Activated naive CD4-positive, alpha-beta T cell treated with anti-CD3 and anti-CD28 coated beads, Interleukin-2, amount 10 ng/mL, durations not matched to agents 5 hours and 36 hours (primary cell): ENCODE measurements around the gene ARHGEF18. TPM values are rescaled to one million over a fixed set of nuclear protein-coding genes. Genes with fewer than 3 reads are reported as not detected.

Source experiments
- total RNA-seq, 2 experiments: library from RNA; stranded (reverse); gene quantifications; one replicate each; pipeline ENCODE4 v1.2.3, GENCODE V29; 2021

ARHGEF18 gene
- total RNA-seq, result 10 to 100 TPM; 42.5 to 52.4 TPM

GRCh38 chr19:7348587-7349230, at the start of gene ARHGEF18:
TSS of gene ARHGEF18 (plus strand) at chr19:7348937. CDS start at chr19:7362891, 13,954 bp downstream.

Other genes starting within 250 kb of the ARHGEF18 start
- gene INSR, start 54.5 kb upstream of the ARHGEF18 start, total RNA-seq, result 1 to 10 TPM; 4.0 to 5.1 TPM
- gene PEX11G, start 140.1 kb downstream of the ARHGEF18 start, total RNA-seq, result under 1 TPM; 0.58 to 0.84 TPM
- gene ZNF358, start 167.2 kb downstream of the ARHGEF18 start, total RNA-seq, result 1 to 10 TPM; 8.8 to 9.0 TPM
- 10 to 100 TPM; 11.2 to 12.6 TPM for gene MCOLN1, start 173.7 kb downstream of the ARHGEF18 start, total RNA-seq
- 100 to 1,000 TPM; 121 TPM for gene PNPLA6, start 186.8 kb downstream of the ARHGEF18 start, total RNA-seq
- 1 to 10 TPM in 1 of 2 experiments, under 1 TPM in 1; 0.86 to 1.7 TPM for gene CAMSAP3, start 246.9 kb downstream of the ARHGEF18 start, total RNA-seq